Measurements from ENCODE around the gene ARVCF.

Gene ARVCF

DNA sequence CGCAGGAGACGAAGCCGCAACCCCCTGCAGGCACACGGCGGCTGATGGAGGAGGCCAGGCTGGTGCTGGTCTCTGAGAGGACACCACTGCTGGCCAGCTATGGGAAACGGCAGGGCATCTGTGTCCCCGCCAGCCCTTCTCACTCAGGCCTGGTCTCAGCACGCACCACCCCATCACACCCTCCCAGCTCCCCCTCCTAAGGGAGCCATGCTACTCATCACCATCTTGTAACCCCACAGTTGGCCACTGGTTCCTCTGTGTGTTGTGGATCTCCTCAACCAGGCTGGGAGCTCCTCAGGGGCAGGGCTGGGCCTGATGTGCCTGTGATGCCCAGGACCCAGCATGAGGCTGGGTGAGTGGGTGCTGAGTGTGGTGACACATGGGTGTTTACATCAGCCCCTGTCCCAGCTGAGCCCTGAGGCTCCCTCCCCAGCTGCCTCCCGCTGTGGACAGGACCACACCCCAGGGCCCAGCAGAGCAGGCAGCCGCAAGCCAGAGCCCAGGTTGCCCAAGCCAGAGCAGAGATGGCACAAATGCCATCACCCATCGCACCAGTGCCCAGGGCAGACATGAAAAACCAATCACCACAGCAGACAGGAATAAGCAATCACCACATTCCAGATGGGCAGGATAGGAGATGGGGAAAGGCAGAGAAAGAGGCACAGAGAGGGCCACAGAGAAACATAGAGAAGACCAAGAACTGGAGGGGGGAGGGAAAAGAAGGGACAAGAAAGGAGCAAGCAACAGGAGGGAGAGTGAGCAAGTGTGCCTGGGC, 8.2 kb downstream of the ARVCF start:
- H3K4me3 ChIP-seq (ENCODE audit: low read length), result no peak overlapping the region
- no peak for DNase-seq (ENCODE audit: low read depth)
- TF ChIP-seq, protein P1, sequence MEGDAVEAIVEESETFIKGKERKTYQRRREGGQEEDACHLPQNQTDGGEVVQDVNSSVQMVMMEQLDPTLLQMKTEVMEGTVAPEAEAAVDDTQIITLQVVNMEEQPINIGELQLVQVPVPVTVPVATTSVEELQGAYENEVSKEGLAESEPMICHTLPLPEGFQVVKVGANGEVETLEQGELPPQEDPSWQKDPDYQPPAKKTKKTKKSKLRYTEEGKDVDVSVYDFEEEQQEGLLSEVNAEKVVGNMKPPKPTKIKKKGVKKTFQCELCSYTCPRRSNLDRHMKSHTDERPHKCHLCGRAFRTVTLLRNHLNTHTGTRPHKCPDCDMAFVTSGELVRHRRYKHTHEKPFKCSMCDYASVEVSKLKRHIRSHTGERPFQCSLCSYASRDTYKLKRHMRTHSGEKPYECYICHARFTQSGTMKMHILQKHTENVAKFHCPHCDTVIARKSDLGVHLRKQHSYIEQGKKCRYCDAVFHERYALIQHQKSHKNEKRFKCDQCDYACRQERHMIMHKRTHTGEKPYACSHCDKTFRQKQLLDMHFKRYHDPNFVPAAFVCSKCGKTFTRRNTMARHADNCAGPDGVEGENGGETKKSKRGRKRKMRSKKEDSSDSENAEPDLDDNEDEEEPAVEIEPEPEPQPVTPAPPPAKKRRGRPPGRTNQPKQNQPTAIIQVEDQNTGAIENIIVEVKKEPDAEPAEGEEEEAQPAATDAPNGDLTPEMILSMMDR (conservative IDR thresholded peaks at IDR 0.05; ENCODE audit: low read length), result no peak

DNA sequence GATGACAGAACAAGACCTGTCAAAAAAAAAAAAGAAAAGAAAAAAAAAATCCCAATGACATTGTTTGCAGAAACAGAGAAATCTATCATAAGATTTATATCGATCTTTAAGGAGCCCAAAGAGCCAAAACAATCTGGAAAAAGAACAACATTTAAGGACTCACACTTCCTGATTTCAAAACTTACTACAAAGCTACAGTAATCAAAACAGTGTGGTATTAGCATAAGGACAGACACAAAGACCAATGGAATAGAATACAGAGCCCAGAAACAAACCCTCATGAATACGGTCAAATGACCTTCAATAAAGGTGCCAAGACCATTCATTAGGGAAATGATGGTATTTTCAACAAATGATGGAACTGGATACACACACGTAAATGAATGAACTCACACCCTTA, 12.2 kb downstream of the ARVCF start:
- no peak overlapping the region for H3K4me3 ChIP-seq (ENCODE audit: low read length)
- DNase-seq (ENCODE audit: low read depth), result no peak
- TF ChIP-seq, protein P1 (conservative IDR thresholded peaks at IDR 0.05; ENCODE audit: low read length), result no peak

DNA sequence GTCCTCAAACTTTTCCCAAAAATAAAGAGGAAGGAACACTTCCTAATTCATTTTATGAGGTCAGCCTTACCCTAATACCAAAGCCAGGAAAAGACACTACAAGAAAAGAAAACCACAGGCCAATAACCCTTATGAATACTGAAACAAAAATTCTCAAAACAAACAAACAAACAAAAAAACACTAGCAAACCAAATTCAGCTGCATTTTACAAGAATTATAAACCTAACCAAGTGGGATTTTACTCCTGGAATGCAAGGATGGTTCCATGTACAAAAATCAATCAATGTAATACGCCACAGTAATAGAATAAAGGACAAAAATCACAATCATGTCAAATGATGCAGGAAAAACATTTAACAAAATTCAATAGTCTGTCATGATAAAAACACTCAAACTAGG, 13.3 kb downstream of the ARVCF start:
- TF ChIP-seq, protein P1 (conservative IDR thresholded peaks at IDR 0.05; ENCODE audit: low read length), result no peak
- no peak overlapping the region for H3K4me3 ChIP-seq (ENCODE audit: low read length)
- no peak for DNase-seq (ENCODE audit: low read depth)

DNA sequence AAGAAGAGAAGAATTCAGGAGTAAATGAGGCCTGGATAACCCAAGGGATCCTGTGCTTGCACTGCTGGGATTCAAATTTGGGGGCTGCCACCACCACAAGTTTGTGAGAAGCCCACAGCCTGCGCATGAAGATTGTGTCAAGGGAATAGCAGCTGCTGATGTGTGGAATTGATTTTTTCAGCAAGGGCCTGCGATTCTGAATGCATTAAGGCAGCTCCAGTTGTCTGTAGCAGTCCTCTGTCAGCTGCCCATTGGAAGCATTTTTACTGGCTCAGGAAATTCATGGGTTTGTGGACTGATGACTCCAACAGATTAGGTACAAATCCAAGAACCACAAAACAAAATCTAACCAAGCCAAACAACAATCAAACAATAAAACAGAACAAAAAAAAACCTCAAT, 14.0 kb downstream of the ARVCF start:
- DNase-seq (ENCODE audit: low read depth), result no peak
- TF ChIP-seq, protein P1 (conservative IDR thresholded peaks at IDR 0.05; ENCODE audit: low read length), result no peak
- H3K4me3 ChIP-seq (ENCODE audit: low read length), result no peak overlapping the region

DNA sequence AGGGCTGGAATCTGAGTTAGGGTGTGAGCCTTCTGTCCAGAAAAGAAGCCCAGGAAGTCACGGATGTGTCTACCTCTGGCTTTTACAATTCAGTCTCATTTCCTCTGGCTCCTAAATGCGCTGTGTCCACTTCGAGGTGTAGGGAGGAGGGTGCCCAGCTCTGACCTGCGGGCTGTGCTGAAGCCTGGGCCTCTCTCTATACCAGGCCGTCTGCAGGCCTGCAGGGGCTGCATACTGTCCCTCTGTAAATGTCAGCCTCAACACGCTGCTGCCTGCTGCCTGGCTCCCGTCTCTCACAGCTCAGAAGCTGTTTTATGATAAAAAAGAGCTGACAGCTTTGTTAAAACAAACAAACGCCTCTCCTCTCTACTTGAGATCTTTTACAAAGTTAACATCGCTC, 14.5 kb downstream of the ARVCF start:
- no peak overlapping the region for H3K4me3 ChIP-seq (ENCODE audit: low read length)
- DNase-seq (ENCODE audit: low read depth), result no peak
- TF ChIP-seq, protein P1 (conservative IDR thresholded peaks at IDR 0.05; ENCODE audit: low read length), result no peak

DNA sequence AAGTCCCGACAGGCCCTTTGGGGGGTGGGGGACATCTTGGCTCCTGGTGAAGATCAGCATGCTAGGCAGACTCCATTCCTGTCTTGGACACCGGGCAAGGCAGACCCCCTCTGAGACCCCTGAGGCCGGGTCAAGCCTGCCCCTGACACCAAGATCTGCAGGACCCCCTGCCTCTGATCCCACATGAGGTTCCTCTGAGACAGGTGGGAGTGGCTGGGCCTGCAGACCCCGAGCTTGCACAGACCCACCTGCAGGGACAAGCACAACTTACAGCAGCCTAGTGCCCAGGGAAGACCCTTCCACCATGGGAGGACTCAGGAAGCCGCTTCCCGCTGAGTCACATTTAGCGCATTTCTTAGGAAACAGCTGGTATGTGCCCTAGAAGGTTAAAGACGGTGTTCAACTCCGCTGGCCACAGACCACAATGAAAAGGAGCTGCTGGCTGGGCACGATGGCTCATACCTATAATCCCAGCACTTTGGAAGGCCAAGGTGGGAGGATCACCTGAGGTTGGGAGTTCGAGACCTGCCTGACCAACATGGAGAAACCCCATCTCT, 15.5 kb downstream of the ARVCF start:
- no peak for DNase-seq (ENCODE audit: low read depth)

More for the DNA sequence above, 15.5 kb downstream of the ARVCF start:
- TF ChIP-seq, protein P1 (conservative IDR thresholded peaks at IDR 0.05; ENCODE audit: low read length), result no peak
- H3K4me3 ChIP-seq (ENCODE audit: low read length), result no peak overlapping the region

All from AG10803 (cell line).